SIG-M5 (cell line): Measurements from ENCODE around the gene SYNJ1.
"Not testable (repeated sequence)": the region's sequence is repeated elsewhere in the genome, so short reads cannot be mapped to it uniquely, and the experiment has no call there.

ENCODE experiments used
- DNase-seq: peaks from one replicate; lab custom pipeline; 2025; lab: John Stamatoyannopoulos, UW

The SYNJ1 gene

GRCh38 chr21:32690085-32690484, 37.7 kb downstream of the SYNJ1 start:
- DNase-seq: no peak

GRCh38 chr21:32687643-32688345, 40.0 kb downstream of the SYNJ1 start:
- no peak for DNase-seq

- DNase-seq: no peak
These were observed 44.9 kb downstream of the SYNJ1 start for GRCh38 chr21:32682696-32683474.

GRCh38 chr21:32674731-32675130, 53.1 kb downstream of the SYNJ1 start:
- no peak for DNase-seq

- no peak for DNase-seq
These were observed 53.8 kb downstream of the SYNJ1 start for GRCh38 chr21:32674038-32674437.

GRCh38 chr21:32666258-32666657, 61.6 kb downstream of the SYNJ1 start:
- no peak for DNase-seq

- DNase-seq: not testable (repeated sequence)
These were observed 63.7 kb downstream of the SYNJ1 start for GRCh38 chr21:32664095-32664494.

- DNase-seq: not testable (repeated sequence)
These were observed 65.8 kb downstream of the SYNJ1 start for GRCh38 chr21:32661981-32662380.

GRCh38 chr21:32661026-32661782, 66.6 kb downstream of the SYNJ1 start:
- DNase-seq: not testable (repeated sequence)

- DNase-seq: no peak
These were observed 69.3 kb downstream of the SYNJ1 start for GRCh38 chr21:32658524-32658923.

- no peak for DNase-seq
These were observed 74.4 kb downstream of the SYNJ1 start for GRCh38 chr21:32653326-32653901.

- DNase-seq: no peak
These were observed 79.6 kb downstream of the SYNJ1 start for GRCh38 chr21:32648165-32648564.

- DNase-seq: no peak
These were observed 82.3 kb downstream of the SYNJ1 start for GRCh38 chr21:32645261-32646182.

GRCh38 chr21:32641710-32642698, 85.8 kb downstream of the SYNJ1 start:
- no peak for DNase-seq

GRCh38 chr21:32626621-32627196, 101.1 kb downstream of the SYNJ1 start:
- DNase-seq: no peak

- DNase-seq: not testable (repeated sequence)
These were observed 109.6 kb downstream of the SYNJ1 start for GRCh38 chr21:32618218-32618617.

- DNase-seq: no peak
These were observed 114.3 kb downstream of the SYNJ1 start for GRCh38 chr21:32613436-32614043.

- DNase-seq: no peak
These were observed 114.8 kb downstream of the SYNJ1 start for GRCh38 chr21:32612999-32613337.
